HFFc6 (cell line): ENCODE data around the gene HDAC6. TPM values are rescaled to one million over a fixed set of nuclear protein-coding genes. Genes with fewer than 3 reads are reported as not detected.
"Not testable (repeated sequence)": the region's sequence is repeated elsewhere in the genome, so short reads cannot be mapped to it uniquely, and the experiment has no call there.

Experiments used
- DNase-seq: peaks from one replicate; pipeline ENCODE4 v3.0.0-alpha.2; 2018
- H3K27ac Mint-ChIP-seq: 2 replicates; pipeline ENCODE4 v1.8.0; 2020; ENCODE audit warnings: mild to moderate bottlenecking, mixed read lengths
- H3K27me3 Mint-ChIP-seq: 2 replicates; pipeline ENCODE4 v1.8.0; 2021; ENCODE audit warnings: mild to moderate bottlenecking, moderate library complexity, mixed read lengths; ENCODE audit not compliant: insufficient read depth
- H3K36me3 Mint-ChIP-seq: 2 replicates; pipeline ENCODE4 v1.8.0; 2021; ENCODE audit warnings: low read depth, mixed read lengths
- H3K4me1 Mint-ChIP-seq: 2 replicates; pipeline ENCODE4 v1.8.0; 2020; ENCODE audit warnings: low read depth, mixed read lengths
- H3K4me3 Mint-ChIP-seq: 2 replicates; pipeline ENCODE4 v1.8.0; 2020; ENCODE audit warnings: mild to moderate bottlenecking, moderate library complexity, mixed read lengths
- H3K9me3 Mint-ChIP-seq: 2 replicates; pipeline ENCODE4 v1.8.0; 2020; ENCODE audit warnings: mild to moderate bottlenecking, mixed read lengths
- total RNA-seq, 6 experiments: library from RNA; stranded (reverse); fragmentation: NEBNext Ultra II Directional; extraction: Animal tissue kit (Norgen Biotek cat#: 25700); gene quantifications; 2 replicates in 1 of 6; 3 replicates in 5 of 6; pipeline ENCODE4 v1.2.3, GENCODE V29; 2021
- TF ChIP-seq, protein P1 (sequence below): fragments of 200-600 bp; sonication (generic); IDR thresholded peaks from 2 replicates; pipeline ENCODE4 v1.5.0; 2021; ENCODE audit warnings: antibody characterized with exemption, mild to moderate bottlenecking

HDAC6 gene
- total RNA-seq, 6 experiments from 2014 or later, result 22.4 to 30.8 (median 27.1) TPM

DNA sequence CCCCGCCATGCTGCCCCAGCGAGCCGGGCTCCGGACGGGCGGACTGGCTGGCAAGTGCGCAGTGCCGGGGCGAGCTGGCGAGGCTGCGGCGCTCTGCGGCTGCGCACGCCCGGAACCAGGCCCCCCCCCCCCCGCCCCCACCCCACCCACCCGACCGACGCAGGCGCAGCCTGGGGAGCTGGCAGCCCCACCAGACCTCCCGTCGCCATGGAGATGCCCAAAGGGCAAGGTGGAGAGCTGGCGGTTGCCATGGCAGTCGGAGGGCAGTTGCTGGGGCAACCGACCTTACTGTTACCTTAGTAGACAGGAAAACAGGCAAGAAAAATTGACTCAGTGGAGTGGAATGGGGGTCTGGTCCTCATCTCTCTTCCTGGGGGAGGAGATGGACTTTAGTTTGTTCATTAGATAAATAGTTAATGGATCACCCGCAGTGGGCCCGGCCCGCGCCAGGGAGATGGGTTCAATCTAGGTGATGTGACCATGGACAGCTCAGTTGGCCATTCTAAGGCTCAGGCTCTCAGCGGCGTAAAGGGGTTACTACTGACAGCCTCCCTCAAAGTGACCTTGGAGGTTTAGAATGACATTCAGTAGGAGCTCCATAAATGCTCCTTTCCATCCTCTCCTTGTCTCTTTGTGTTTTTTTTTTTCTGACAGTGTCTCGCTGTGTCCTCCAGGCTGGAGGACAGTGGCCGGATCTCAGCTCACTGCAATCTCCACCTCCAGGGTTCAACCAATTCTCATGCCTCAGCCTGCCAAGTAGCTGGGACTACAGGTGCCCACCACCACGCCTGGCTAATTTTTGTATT is 33.9 kb downstream of the HDAC6 start, which contains the start of gene PCSK1N:
Gene PCSK1N (minus strand): TSS at position 87 of the 806 bp plus-strand sequence. CDS start 78 bp downstream, at position 9.
- Mint-ChIP-seq H3K4me3 (no peak within 1 kb of the TSS; the same call in 1 of the 2 replicates), H3K27me3 (peaks cover 31% of the 10 kb centered on the region), H3K9me3 (no peaks in the 10 kb centered on the region), H3K4me1 (no peaks in the 10 kb centered on the region; the same call in 1 of the 2 replicates), H3K27ac (no peak within 1 kb of the TSS), H3K36me3 (no peaks in the 10 kb centered on the region)
- no peak for DNase-seq
- TF ChIP-seq, protein P1, sequence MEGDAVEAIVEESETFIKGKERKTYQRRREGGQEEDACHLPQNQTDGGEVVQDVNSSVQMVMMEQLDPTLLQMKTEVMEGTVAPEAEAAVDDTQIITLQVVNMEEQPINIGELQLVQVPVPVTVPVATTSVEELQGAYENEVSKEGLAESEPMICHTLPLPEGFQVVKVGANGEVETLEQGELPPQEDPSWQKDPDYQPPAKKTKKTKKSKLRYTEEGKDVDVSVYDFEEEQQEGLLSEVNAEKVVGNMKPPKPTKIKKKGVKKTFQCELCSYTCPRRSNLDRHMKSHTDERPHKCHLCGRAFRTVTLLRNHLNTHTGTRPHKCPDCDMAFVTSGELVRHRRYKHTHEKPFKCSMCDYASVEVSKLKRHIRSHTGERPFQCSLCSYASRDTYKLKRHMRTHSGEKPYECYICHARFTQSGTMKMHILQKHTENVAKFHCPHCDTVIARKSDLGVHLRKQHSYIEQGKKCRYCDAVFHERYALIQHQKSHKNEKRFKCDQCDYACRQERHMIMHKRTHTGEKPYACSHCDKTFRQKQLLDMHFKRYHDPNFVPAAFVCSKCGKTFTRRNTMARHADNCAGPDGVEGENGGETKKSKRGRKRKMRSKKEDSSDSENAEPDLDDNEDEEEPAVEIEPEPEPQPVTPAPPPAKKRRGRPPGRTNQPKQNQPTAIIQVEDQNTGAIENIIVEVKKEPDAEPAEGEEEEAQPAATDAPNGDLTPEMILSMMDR, result no peak

DNA sequence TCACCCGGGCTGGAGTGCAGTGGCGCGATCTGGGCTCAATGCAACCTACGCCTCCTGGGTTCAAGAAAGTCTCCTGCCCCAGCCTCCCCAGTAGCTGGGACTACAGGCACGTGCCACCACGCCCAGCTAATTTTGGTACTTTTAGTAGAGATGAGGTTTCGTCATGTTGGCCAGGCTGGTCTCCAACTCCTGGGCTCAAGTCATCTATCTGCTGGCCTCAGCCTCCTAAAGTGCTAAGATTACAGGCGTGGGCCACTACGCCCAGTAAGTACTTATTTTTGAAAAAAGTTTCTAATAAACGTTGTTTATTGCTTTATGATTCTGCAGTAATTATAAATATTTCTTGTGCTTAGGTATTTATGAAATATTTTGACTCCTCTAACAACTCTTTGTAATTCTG is 37.8 kb downstream of the HDAC6 start:
- TF ChIP-seq, protein P1, result no peak
- Mint-ChIP-seq H3K9me3 (no peaks in the 10 kb centered on the region), H3K27ac (no peak overlapping the region), H3K4me3 (no peak overlapping the region), H3K4me1 (no peaks in the 10 kb centered on the region; the same call in 1 of the 2 replicates), H3K27me3 (peaks cover 8% of the 10 kb centered on the region; the same call in 1 of the 2 replicates), H3K36me3 (no peaks in the 10 kb centered on the region)
- DNase-seq, result no peak

DNA sequence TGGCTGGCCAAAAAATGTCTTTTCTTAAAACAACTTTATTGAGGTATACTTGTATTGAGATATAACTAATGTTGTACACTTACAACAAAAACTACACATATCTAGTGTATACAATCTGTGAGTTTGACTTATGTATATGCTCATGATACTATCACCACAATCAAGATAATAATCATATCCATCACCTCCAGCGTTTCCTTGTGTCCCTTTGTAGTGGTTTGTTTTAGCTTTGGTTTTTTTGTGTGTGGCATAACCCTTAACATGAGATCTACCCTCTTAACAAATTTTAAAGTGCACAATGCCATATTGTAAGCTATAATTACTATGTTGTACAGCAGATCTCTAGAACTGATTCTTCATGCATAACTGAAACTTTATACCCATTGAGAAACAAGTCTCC is 47.0 kb downstream of the HDAC6 start:
- TF ChIP-seq, protein P1, result no peak
- H3K27me3 Mint-ChIP-seq, result peaks cover 15% of the 10 kb centered on the region
- no peak for DNase-seq
- H3K4me3 Mint-ChIP-seq, result no peak overlapping the region
- no peaks in the 10 kb centered on the region; the same call in 1 of the 2 replicates for H3K36me3 Mint-ChIP-seq
- H3K27ac Mint-ChIP-seq, result no peak overlapping the region
- no peaks in the 10 kb centered on the region for H3K9me3 Mint-ChIP-seq
- H3K4me1 Mint-ChIP-seq, result no peaks in the 10 kb centered on the region

DNA sequence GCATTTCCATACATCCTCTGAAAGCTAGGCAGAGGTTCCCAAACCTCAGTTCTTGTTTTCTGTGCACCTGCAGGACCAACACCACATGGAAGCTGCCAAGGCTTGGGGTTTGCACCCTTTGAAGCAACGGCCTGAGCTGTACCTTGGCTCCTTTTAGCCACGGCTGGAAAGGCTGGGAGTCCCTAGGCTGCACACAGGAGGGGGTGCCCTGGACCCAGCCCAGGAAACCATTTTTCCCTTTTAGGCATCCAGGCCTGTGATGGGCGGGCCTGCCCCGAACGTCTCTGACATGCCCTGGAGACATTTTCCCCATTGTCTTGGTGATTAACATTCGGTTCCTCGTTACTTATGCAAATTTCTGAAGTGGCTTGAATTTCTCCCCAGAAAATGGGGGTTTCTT is 51.0 kb downstream of the HDAC6 start:
- no peak overlapping the region for H3K27ac Mint-ChIP-seq
- no peak for DNase-seq
- TF ChIP-seq, protein P1, result no peak
- H3K36me3 Mint-ChIP-seq, result no peaks in the 10 kb centered on the region; the same call in 1 of the 2 replicates
- no peak overlapping the region for H3K4me3 Mint-ChIP-seq
- H3K9me3 Mint-ChIP-seq, result no peaks in the 10 kb centered on the region
- peaks cover 23% of the 10 kb centered on the region for H3K27me3 Mint-ChIP-seq
- H3K4me1 Mint-ChIP-seq, result peaks cover 6% of the 10 kb centered on the region; the same call in 1 of the 2 replicates

DNA sequence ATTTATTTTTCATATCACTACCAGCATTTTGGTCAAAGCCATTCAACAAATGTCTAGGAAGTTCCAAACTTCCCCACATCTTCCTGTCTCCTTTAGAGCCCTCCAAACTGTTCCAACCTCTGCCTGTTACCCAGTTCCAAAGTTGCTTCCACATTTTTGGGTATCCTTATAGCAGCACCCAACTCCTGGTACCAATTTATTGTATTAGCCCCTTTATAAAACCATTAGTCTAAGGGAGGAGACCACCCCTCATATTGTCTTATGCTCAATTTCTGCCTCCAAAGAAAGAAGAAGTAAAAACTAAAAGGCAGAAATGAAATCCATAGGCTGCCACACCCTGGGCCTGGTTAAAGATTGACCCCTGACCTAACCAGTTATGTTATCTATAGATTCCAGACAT is 51.6 kb downstream of the HDAC6 start:
- not testable (repeated sequence) for H3K9me3 Mint-ChIP-seq, H3K4me3 Mint-ChIP-seq, H3K36me3 Mint-ChIP-seq, DNase-seq, H3K27ac Mint-ChIP-seq, H3K4me1 Mint-ChIP-seq
- H3K27me3 Mint-ChIP-seq, result peaks cover 23% of the 10 kb centered on the region

DNA sequence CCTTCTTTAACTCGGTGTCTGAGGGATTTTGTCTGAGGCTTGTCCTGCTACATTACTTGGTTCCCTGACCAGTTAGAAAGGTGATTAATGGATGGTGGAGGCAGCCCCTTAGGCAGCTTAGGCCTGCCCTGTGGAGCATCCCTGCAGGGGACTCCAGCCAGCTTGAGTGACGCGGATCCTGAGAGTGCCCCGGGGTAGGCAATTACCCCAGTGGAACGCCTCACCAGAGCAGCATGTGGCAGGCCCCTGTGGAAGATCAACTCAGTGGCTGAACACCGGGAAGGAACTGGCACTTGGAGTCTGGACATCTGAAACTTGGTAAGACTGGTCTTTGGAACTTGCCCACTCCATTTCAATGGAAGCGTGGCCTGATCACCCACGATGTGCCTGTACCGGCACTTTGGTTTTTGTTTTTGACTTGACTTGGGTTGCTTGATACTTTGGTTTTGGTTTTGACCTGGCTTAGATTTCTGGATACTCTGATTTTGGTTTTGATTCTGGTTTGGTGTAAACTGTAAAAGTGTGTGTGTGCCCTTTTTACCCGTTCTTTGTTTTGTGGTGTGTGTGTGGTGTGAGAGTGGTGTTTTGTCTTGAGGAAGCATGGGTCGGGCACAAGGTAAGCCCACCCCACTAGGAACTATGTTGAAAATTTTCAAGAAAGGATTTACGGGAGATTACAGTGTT is 52.4 kb downstream of the HDAC6 start:
- H3K4me1 Mint-ChIP-seq, DNase-seq, H3K36me3 Mint-ChIP-seq, H3K9me3 Mint-ChIP-seq, H3K4me3 Mint-ChIP-seq, H3K27ac Mint-ChIP-seq: not testable (repeated sequence)
- H3K27me3 Mint-ChIP-seq, result peaks cover 23% of the 10 kb centered on the region
